Stimulated activated CD8-positive, alpha-beta memory T cell treated with anti-CD3 and anti-CD28 coated beads, Interleukin-2, amount 100 ng/mL, for 1 hour (primary cell): ENCODE measurements around the gene SLC26A9.
"Not testable (repeated sequence)": the region's sequence is repeated elsewhere in the genome, so short reads cannot be mapped to it uniquely, and the experiment has no call there.

Experiments used
- DNase-seq, 2 donors: peaks; one replicate each; pipeline ENCODE4 v3.0.0-alpha.2; 2020; ENCODE audit warnings: low read depth in 2 of 2

SLC26A9 gene

DNA sequence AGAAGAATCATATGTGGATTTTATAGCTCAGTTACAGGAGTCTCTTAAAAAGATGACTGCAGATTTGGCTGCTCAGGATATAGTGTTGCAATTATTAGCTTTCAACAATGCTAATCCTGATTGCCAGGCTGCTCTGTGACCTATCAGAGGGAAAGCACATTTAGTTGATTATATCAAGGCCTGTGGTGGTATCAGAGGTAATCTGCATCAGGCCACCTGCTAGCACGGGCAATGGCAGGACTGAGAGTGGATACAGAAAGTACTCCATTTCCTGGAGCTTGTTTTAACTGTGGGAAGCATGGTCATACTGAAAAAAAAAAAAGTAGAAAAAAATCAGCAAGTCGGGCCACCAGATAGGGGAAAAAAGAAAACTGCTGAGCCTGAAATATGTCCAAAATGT, 51.1 kb downstream of the SLC26A9 start:
- not testable (repeated sequence) for DNase-seq

DNA sequence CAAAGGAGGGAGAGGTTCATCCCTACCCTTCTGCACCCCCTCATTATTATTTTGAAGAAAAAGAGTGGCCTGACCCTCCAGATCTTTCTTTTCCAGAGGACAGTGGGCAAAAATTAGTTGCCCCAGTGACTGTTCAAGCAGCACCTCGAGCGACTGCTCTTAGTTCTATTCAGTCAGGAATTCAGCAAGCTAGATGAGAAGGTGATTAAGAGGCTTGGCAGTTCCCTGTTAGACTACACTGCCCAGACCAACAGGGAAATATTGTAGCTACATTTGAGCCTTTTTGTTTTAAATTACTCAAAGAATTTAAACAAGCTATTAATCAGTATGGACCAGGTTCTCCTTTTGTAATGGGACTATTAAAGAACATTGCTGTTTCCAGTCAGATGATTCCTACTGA, 51.8 kb downstream of the SLC26A9 start:
- DNase-seq = not testable (repeated sequence)

DNA sequence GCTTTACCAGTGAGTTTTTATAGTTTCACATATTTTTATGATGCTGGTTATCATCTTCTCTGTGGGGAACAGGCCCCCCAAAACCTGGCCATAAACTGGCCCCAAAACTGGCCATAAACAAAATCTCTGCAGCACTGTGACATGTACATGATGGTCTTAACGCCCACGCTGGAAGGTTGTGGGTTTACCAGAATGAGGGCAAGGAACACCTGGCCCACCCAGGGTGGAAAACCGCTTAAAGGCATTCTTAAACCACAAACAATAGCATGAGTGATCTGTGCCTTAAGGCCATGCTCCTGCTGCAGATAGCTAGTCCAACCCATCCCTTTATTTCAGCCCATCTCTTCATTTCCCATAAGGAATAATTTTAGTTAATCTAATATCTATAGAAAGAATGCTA, 52.6 kb downstream of the SLC26A9 start:
- not testable (repeated sequence) for DNase-seq

DNA sequence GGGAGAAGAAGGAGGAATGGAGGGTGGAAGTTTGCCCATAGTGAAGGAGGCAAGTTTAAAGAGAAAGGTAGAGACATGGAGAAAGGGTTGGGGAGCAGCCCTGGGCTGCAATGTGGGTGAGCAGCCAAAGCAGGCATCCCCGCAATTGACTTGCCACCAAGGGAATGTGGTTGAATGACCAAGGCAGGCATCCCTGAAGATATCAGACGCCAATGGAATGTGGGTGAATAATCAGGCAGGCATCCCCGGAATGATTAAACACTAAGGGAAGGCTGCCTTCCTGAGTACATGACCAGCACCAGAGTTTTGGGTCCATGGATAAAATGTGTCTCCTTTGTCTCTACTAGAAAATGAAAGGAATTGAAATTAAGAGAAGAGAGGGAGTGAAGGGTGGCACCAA, 53.5 kb downstream of the SLC26A9 start:
- not testable (repeated sequence) for DNase-seq

DNA sequence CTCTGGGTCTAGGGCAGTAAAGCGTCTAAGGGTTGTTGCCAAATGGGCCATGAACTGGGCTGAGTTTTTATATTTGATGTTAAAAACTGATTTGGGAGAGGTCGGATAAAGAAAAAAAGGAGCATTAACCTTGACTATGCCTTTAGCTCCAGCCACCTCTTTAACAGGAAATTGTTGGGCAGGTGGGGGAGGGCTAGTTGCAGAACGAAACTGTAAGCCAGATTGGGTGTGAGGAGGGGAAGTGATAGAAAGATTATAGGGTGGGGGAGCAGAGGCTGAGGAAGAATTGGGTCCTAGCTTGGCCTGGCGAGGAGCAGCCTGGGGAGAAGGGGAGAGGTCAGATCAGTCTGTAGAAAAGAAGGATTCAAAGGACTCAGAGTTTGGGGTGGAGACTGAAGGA, 54.2 kb downstream of the SLC26A9 start:
- DNase-seq = not testable (repeated sequence)

DNA sequence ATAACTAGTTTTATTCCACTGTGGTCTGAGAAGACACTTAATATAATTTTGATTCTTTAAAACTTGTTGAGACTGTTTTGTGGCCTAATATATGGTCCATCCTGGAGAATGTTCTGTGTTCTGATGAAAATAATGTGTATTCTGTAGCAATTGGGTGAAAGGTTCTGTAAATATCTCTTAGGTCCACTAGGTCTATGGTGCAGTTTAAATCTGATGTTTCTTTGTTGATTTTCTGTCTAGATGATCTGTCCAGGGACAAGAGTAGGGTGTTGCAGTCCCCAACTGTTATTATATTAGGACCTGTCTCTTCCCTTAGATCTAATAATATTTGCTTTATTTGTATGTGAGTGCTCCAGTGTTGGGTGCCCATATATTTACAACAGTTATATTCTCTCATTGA, 59.5 kb downstream of the SLC26A9 start:
- no peak for DNase-seq

DNA sequence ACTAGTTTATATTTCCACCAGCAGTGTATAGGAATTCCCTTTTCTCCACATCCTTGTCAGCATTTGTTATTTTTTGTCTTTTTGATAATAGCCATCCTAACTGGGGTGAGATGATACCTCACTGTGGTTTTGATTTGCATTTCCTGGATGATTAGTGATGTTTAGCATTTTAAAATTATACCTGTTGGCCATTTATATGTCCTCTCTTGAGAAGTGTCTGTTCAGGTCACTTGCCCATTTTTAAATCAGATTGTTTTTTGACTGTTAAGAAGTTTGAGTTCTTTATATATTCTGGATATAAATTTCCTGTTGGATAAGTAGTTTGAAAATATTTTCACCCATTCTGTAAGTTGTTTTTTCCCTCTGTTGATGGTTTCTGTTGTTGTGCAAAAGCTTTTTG, 62.3 kb downstream of the SLC26A9 start:
- DNase-seq = no peak

DNA sequence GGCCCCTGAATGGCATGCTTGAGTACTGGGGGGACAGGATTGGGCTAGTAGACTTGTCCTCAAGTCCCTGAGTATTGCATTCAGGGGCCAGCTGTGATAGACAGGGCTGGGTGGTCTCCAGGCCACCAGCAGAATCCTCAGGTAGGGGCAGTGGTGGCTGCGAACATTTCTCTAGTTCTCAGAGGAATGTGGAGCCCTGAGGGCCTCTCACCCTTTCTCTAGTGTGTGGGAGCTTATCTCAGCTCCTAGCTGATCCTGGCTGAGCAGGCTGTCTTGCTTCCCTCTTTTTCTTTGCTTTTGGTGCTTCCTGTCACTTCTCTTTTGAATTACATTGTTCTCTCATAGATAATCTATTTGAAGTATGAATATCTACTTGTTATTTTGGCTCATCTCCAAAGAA, 63.3 kb downstream of the SLC26A9 start:
- no peak for DNase-seq

DNA sequence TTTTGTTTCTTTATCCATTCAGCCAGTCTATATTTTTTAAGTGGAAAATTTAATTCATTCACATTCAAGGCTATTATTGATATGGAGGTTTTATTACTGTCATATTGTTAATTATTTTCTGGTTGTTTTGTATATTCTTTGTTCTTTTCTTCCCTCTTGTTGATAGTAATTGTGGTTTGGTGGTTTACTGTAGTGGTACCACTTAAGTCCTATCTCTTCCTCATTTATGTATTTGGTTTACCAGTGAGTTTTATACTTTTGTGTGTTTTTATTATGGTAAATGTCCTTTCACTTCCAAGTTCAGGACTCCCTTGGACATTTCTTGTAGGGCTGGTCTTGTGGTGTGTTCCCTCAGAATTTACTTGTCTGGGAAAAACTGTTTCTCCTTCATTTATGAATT, 65.2 kb downstream of the SLC26A9 start:
- DNase-seq = no peak

DNA sequence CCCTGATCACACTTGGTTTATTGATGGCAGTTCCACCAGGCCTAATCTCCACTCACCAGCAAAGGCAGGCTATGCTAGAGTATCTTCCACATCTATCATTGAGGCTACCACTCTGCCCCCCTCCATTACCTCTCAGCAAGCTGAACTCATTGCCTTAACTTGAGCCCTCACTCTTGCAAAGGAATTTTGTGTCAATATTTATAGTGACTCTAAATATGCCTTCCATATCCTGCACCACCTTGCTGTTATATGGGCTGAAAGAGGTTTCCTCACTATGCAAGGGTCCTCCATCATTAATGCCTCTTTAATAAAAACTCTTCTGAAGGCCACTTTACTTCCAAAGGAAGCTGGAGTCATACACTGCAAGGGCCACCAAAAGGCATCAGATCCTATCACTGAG, 70.1 kb downstream of the SLC26A9 start:
- DNase-seq = not testable (repeated sequence)

DNA sequence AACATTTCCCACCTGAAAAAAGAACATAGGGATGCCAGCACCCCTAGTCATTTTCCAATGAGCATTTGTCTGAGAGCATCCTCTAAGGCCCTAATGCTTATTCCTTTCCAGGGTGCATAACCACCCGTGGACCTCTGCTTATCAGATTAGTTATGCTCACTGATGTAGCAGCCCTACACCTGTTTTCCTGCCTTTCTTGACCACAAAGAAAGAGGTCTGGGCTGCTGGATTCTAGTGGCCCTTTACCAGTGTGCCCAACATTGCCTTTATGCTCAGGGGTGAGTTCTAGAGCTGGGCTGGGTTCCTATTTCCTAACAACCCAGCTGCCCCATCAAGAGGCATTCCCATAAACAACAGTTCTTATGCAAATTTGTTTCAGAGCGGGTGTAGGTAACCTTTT, 73.0 kb downstream of the SLC26A9 start:
- no peak for DNase-seq
